HepG2 (cell line): ENCODE measurements around the gene CTU2. TPM values are rescaled to one million over a fixed set of nuclear protein-coding genes. Genes with fewer than 3 reads are reported as not detected.

Source experiments
- ATAC-seq: fragments of 200-7000 bp; cut with Tn5 transposase; 3 replicates; pipeline ENCODE4 v1.9.1; 2020; ENCODE audit warnings: mild to moderate bottlenecking, moderate library complexity
- BruUV-seq: library from RNA; stranded (reverse); fragments of 400-500 nt; replicated peaks from 2 replicates; lab custom pipeline; 2021; lab: Mats Ljungman, UMichigan
- CTCF ChIA-PET: fragments of 300-600 bp; formaldehyde crosslinking; extraction: SDS; loops from one replicate; lab custom pipeline; 2021; ENCODE audit warnings: low total read pairs, inconsistent platforms, low intra/inter-chr PET ratio; lab: Yijun Ruan, JAX
- POLR2A ChIA-PET: fragments of 350-600 bp; sonication (Branson Sonifier 250); formaldehyde crosslinking; loops from one replicate; lab custom pipeline; 2020; ENCODE audit warnings: antibody characterized with exemption, inconsistent platforms; lab: Yijun Ruan, JAX
- DNase-seq: peaks from one replicate; pipeline ENCODE4 v3.0.0-alpha.2; 2015; ENCODE audit warnings: low spot score
- FAIRE-seq: peaks from 3 replicates; lab custom pipeline; 2011; peaks lifted over from hg19 to GRCh38; lab: Jason Lieb, UNC
- H2AFZ ChIP-seq: one replicate; pipeline ENCODE4 v1.6.1; 2011; ENCODE audit warnings: low read length, inconsistent platforms
- H3K27ac ChIP-seq: fragments of 300-600 bp; 3 replicates; pipeline ENCODE4 v1.8.0; 2011; ENCODE audit warnings: mixed run types, mild to moderate bottlenecking, mixed read lengths, low read length, inconsistent platforms; ENCODE audit not compliant: insufficient read depth; ENCODE audit errors: extremely low read length
- H3K27me3 ChIP-seq, 2 experiments: fragments of 200-600 bp in 1 of 2; 2 replicates in 1 of 2; 3 replicates in 1 of 2; pipeline versions ENCODE4 v1.6.0 to v1.8.0; 2011; ENCODE audit warnings: low read length in 2 of 2, mild to moderate bottlenecking in 2 of 2, moderate library complexity in 2 of 2, inconsistent platforms in 1 of 2; ENCODE audit not compliant: insufficient read depth in 2 of 2, control insufficient read depth in 1 of 2
- H3K36me3 ChIP-seq, 2 experiments: fragments of 200-600 bp in 1 of 2; replicated peaks in 1 of 2; 2 replicates in 1 of 2; 3 replicates in 1 of 2; pipeline versions ENCODE4 v1.5.1 to v1.8.0; 2011; ENCODE audit warnings: low read length in 2 of 2, inconsistent platforms in 1 of 2; ENCODE audit not compliant: insufficient read depth in 2 of 2, control insufficient read depth in 1 of 2
- H3K4me1 ChIP-seq: 2 replicates; pipeline ENCODE4 v1.5.1; 2012; ENCODE audit warnings: low read length, inconsistent platforms; ENCODE audit not compliant: insufficient read depth
- H3K4me2 ChIP-seq: 2 replicates; pipeline ENCODE4 v1.6.0; 2011; ENCODE audit warnings: low read depth, low read length, inconsistent platforms
- H3K4me3 ChIP-seq, 3 experiments: fragments of 200-600 bp in 1 of 3; sonication (generic), shearing (Covaris generic) in 1 of 3; replicated peaks in 1 of 3; 2 replicates each; pipeline ENCODE4 v1.5.1; 2011 to 2016; ENCODE audit warnings: low read length in 3 of 3, inconsistent platforms in 2 of 3, low read depth in 2 of 3, mild to moderate bottlenecking in 2 of 3, control low read depth in 1 of 3, mixed read lengths in 1 of 3; ENCODE audit not compliant: insufficient read depth in 1 of 3
- H3K79me2 ChIP-seq: one replicate; pipeline ENCODE4 v1.6.1; 2011; ENCODE audit warnings: low read length, inconsistent platforms; ENCODE audit not compliant: insufficient read depth
- H3K9ac ChIP-seq: 2 replicates; pipeline ENCODE4 v1.6.0; 2011; ENCODE audit warnings: mild to moderate bottlenecking, low read depth, low read length, inconsistent platforms; ENCODE audit not compliant: insufficient read depth
- H3K9me3 ChIP-seq: 2 replicates; pipeline ENCODE4 v1.5.1; 2012; ENCODE audit warnings: mild to moderate bottlenecking, low read length
- H4K20me1 ChIP-seq: 2 replicates; pipeline ENCODE4 v1.6.0; 2011; ENCODE audit warnings: inconsistent platforms, mild to moderate bottlenecking, low read length, moderate library complexity; ENCODE audit not compliant: insufficient read depth
- HNRNPL ChIP-seq: fragments of 200-400 bp; formaldehyde crosslinking; IDR thresholded peaks from 2 replicates; pipeline ENCODE4 v1.6.1; 2017; ENCODE audit warnings: mild to moderate bottlenecking, low read depth, low read length
- PCBP1 ChIP-seq: fragments of 200-400 bp; formaldehyde crosslinking; IDR thresholded peaks from 2 replicates; pipeline ENCODE4 v1.6.1; 2017; ENCODE audit warnings: mild to moderate bottlenecking, low read depth, low read length, borderline replicate concordance
- PRMT3 ChIP-seq: sonication (generic); formaldehyde crosslinking; IDR thresholded peaks from 2 replicates; pipeline ENCODE4 v1.8.1; 2022; ENCODE audit warnings: low read depth, mild to moderate bottlenecking, moderate library complexity, missing genetic modification reagents, borderline replicate concordance
- RXRA ChIP-seq: sonication (generic); formaldehyde crosslinking; IDR thresholded peaks from 2 replicates; pipeline ENCODE4 v1.5.1; 2020; ENCODE audit warnings: missing genetic modification reagents
- ZNF205 ChIP-seq: IDR thresholded peaks from 2 replicates; pipeline ENCODE4 v1.6.1; 2018; ENCODE audit warnings: missing biosample characterization, missing genetic modification reagents
- ZNF317 ChIP-seq: sonication (generic); formaldehyde crosslinking; IDR thresholded peaks from 2 replicates; pipeline ENCODE4 v1.5.0; 2020; ENCODE audit warnings: mild to moderate bottlenecking, missing genetic modification reagents
- whole genome bisulfite sequencing: methylation state at CpG from one replicate; pipeline ENCODE4 v1.1.6; 2017; ENCODE audit warnings: low lambda C conversion rate; 5-methylcytosine and 5-hydroxymethylcytosine counted together
- in situ Hi-C: cut with HindIII; loops from 2 replicates; pipeline ENCODE4 v1.10.0; 2017; ENCODE audit warnings: low pct_unique_long_range_greater_than_20kb; ENCODE audit not compliant: extremely low pct_ligation_motif_present
- intact Hi-C: fragments of 100-400 bp; cut with micrococcal nuclease; formaldehyde crosslinking; loops from one replicate; pipeline ENCODE4 v1.10.0; 2022; ENCODE audit not compliant: unreplicated experiment
- polyA plus RNA-seq, 8 experiments: library from polyadenylated mRNA; depleted of rRNA in 3 of 8; stranded (reverse) in 7 of 8; unstranded in 1 of 8; fragments of >200 nt; fragmentation: Illumina TruSeq in 4 of 8; extraction: Trizol in 4 of 8; gene quantifications; 2 replicates each; pipeline versions ENCODE4 v1.2.1 to v1.2.3, GENCODE V29; 2011 to 2016; ENCODE audit warnings: low read depth in 4 of 8, missing spikeins in 1 of 8, mixed read lengths in 1 of 8; ENCODE audit not compliant: insufficient read depth in 1 of 8
- total RNA-seq, 5 experiments: library from RNA; depleted of rRNA; stranded (reverse); fragments of >200 nt; fragmentation: Illumina TruSeq; extraction: Trizol; gene quantifications; 2 replicates each; pipeline ENCODE4 v1.2.3, GENCODE V29; 2016; ENCODE audit warnings: low read depth in 1 of 5
- TF ChIP-seq, protein P1 (sequence below): sonication (generic); formaldehyde crosslinking; IDR thresholded peaks from 2 replicates; pipeline ENCODE4 v1.4.0; 2020; ENCODE audit warnings: missing genetic modification reagents, mild to moderate bottlenecking, borderline replicate concordance
- TF ChIP-seq, protein P2 (sequence below): sonication (generic); formaldehyde crosslinking; IDR thresholded peaks from 2 replicates; pipeline ENCODE4 v1.5.1; 2020; ENCODE audit warnings: mild to moderate bottlenecking, missing genetic modification reagents, borderline replicate concordance

CTU2 gene
- total and polyA plus RNA-seq, 2 of the 13 experiments (the other 11 are each of a cell fraction or from before 2014, with no cell fraction given), result 13.3 to 21.9 TPM

DNA sequence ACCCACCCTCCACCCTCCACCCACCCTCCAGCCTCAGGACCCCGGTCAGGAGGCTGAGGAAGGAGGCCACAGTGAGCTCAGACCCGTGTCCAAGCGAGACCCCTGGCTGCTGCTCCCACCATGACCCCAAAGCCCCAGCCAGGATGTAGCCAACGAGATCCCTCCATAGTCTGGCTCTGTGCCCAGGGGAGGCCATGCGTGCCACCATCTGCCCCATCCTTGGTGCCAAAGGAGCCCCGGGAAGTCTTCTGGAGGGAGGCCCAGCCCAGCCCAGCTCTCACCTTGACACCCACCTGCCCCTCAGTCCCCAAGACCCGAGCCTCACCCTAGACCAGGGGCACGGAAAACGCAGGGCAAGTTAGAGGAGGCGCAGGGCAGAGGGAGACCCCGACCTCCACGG lies 44.6 kb downstream of the CTU2 start:
- CTCF ChIA-PET, result no interaction called here
- no TSS peak for BruUV-seq
- ATAC-seq, result no peak
- Histone ChIP-seq H3K4me2 (no peak overlapping the region), H3K27ac (no peak overlapping the region), H3K9ac (no peak overlapping the region), H3K4me3 (no peak overlapping the region), H2AFZ (no peak overlapping the region), H3K4me1 (no peaks in the 10 kb centered on the region), H3K27me3 (no peaks in the 10 kb centered on the region), H4K20me1 (no peaks in the 10 kb centered on the region), H3K36me3 (peaks cover 2 to 12% of the 10 kb centered on the region in 2 experiments; a peak in 3 of 5 replicates), H3K79me2 (peaks cover 7% of the 10 kb centered on the region), H3K9me3 (no peaks in the 10 kb centered on the region)
- DNase-seq, result no peak
- intact Hi-C loops (no loop called here), in situ Hi-C loops (no loop called here)
- FAIRE-seq, result no peak
- POLR2A ChIA-PET, result no interaction called here
- WGBS, result 97% methylated on average over 5 of the region's 12 CpGs
- TF ChIP-seq ZNF205 (CRISPR knock-in tag) (no peak), RXRA (CRISPR knock-in tag) (no peak), HNRNPL (0 out of 2 replicates have a peak, but pooled peaks have one; percentile 25), PRMT3 (CRISPR knock-in tag) (no peak), PCBP1 (0 out of 2 replicates have a peak, but pooled peaks have one; percentile 69), ZNF317 (CRISPR knock-in tag) (no peak)
- TF ChIP-seq, protein P1, sequence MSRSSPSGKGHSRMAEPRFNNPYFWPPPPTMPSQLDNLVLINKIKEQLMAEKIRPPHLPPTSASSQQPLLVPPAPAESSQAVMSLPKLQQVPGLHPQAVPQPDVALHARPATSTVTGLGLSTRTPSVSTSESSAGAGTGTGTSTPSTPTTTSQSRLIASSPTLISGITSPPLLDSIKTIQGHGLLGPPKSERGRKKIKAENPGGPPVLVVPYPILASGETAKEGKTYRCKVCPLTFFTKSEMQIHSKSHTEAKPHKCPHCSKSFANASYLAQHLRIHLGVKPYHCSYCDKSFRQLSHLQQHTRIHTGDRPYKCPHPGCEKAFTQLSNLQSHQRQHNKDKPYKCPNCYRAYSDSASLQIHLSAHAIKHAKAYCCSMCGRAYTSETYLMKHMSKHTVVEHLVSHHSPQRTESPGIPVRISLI (CRISPR knock-in tag), result no peak
- TF ChIP-seq, protein P2, sequence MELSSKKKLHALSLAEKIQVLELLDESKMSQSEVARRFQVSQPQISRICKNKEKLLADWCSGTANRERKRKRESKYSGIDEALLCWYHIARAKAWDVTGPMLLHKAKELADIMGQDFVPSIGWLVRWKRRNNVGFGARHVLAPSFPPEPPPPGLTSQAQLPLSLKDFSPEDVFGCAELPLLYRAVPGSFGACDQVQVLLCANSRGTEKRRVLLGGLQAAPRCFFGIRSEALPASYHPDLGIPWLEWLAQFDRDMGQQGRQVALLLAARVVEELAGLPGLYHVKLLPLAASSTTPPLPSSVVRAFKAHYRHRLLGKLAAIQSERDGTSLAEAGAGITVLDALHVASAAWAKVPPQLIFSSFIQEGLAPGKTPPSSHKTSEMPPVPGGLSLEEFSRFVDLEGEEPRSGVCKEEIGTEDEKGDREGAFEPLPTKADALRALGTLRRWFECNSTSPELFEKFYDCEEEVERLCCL (CRISPR knock-in tag), result no peak
